Stimulated activated naive B cell treated with anti-CD40 and anti-IgM and Interleukin-4, amounts not matched to agents 10 μg/mL and 1 μg/mL and 100 μg/mL, for 72 hours (primary cell): ENCODE measurements around the gene UBE2S.
"Not testable (repeated sequence)": the region's sequence is repeated elsewhere in the genome, so short reads cannot be mapped to it uniquely, and the experiment has no call there.

Experiments
- ATAC-seq, 2 donors: fragments of 150-1000 bp; cut with Tn5 transposase; replicated peaks; 2 replicates each; pipeline ENCODE4 v1.10.0; 2021; ENCODE audit warnings: moderate library complexity in 1 of 2
- DNase-seq: peaks from one replicate; pipeline ENCODE4 v3.0.0; 2021
- H3K27ac Mint-ChIP-seq: one replicate; pipeline ENCODE4 v1.8.0; 2022; ENCODE audit warnings: mild to moderate bottlenecking, mixed read lengths
- H3K27me3 Mint-ChIP-seq, 2 donors: one replicate each; pipeline ENCODE4 v1.8.0; 2022; ENCODE audit warnings: mixed read lengths in 2 of 2
- H3K36me3 Mint-ChIP-seq, 2 donors: one replicate each; pipeline ENCODE4 v1.8.0; 2022; ENCODE audit warnings: mixed read lengths in 2 of 2, mild to moderate bottlenecking in 1 of 2
- H3K4me1 Mint-ChIP-seq, 2 donors: one replicate each; pipeline ENCODE4 v1.8.0; 2022; ENCODE audit warnings: mixed read lengths in 2 of 2, mild to moderate bottlenecking in 1 of 2
- H3K4me3 Mint-ChIP-seq, 2 donors: one replicate each; pipeline ENCODE4 v1.8.0; 2022; ENCODE audit warnings: mild to moderate bottlenecking in 2 of 2, mixed read lengths in 2 of 2, moderate library complexity in 1 of 2
- H3K9me3 Mint-ChIP-seq, 2 donors: one replicate each; pipeline ENCODE4 v1.8.0; 2022; ENCODE audit warnings: mixed read lengths in 2 of 2, mild to moderate bottlenecking in 1 of 2

Gene UBE2S

DNA sequence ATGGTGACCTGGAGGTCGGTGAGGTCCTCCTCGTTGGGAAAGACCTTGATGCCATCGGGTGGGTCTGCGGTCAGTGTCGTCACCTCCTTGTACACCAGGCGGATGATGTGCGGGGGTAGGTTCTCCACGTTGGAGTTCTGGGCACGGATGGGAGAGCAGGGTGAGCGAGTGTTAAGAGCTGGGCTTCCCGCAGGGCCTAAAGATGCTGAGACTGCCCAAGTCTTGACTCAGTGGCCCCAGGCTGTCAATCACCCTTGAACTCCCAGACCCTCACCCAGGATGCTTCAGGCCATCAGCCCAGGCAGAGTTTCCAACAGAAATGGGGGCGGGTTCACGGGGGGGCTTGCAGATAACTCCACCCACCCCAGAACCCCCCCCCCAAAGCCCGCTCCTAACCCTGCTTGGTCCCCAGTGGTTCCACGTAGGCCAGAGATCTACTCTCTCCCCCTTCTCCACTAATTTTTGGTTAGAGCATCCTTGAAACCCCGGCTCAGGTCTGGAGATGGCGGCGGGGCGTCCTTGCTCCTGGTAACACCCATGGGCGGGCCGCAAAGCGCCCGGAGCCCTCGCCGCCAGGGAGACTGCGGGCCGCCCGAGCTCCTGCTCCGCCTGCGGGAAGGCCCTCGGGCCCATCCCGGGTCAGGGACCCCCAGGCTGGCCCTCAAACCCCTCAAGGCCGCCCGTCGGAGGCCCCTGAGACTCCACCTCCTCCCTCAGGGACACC is 600 bp downstream of the UBE2S start:
- H3K27ac Mint-ChIP-seq = peak overlapping the region; percentile 100
- H3K9me3 Mint-ChIP-seq = peaks cover 4 to 11% of the 10 kb centered on the region in 2 donors
- peaks cover 22 to 36% of the 10 kb centered on the region in 2 donors for H3K4me1 Mint-ChIP-seq
- DNase-seq = no peak
- peaks cover 22 to 37% of the 10 kb centered on the region in 2 donors for H3K36me3 Mint-ChIP-seq
- no peaks in the 10 kb centered on the region for H3K27me3 Mint-ChIP-seq
- H3K4me3 Mint-ChIP-seq = peak overlapping the region; percentile 96
- ATAC-seq = peak; percentile 10 to 11

DNA sequence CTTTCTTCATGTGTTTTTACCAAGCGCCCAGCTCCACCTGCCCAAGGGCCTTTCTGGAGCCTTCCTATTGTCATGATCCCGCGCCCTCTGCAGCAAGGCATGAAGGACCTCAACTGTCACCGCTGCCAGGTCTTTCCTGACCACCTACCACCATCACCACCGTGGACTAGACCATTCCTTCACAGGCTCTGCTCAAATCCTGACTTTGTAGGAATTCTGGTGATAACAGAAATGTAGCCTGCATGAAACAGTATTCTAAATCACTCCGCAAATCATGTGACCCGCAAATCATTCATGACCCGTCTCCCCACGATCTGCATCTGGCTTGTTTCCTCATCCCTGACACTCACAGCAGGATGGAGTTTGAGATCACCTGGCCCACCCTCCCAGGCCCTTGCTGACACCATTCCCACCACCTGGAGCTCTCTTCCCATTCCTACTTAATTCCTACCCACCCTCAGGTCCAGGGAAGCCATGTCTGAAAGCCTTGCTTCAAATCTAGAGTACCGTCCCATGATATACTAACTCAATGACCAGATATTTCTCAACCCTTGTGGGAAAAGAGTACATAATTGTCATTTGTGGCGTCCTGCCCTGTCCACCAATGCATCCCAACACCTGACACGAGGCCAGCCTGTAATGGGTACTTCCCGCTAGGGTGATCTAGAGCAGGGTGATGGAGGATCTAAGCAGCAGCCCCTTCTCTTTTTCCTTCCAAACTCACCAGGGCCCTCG is 1.3 kb downstream of the UBE2S start:
- peak overlapping the region; percentile 100 for H3K27ac Mint-ChIP-seq
- peaks cover 22 to 36% of the 10 kb centered on the region in 2 donors for H3K4me1 Mint-ChIP-seq
- no peaks in the 10 kb centered on the region for H3K27me3 Mint-ChIP-seq
- ATAC-seq (no peak), DNase-seq (no peak)
- H3K36me3 Mint-ChIP-seq = peaks cover 25 to 41% of the 10 kb centered on the region in 2 donors
- peak overlapping the region; percentile 96 for H3K4me3 Mint-ChIP-seq
- H3K9me3 Mint-ChIP-seq = peaks cover 4 to 11% of the 10 kb centered on the region in 2 donors

DNA sequence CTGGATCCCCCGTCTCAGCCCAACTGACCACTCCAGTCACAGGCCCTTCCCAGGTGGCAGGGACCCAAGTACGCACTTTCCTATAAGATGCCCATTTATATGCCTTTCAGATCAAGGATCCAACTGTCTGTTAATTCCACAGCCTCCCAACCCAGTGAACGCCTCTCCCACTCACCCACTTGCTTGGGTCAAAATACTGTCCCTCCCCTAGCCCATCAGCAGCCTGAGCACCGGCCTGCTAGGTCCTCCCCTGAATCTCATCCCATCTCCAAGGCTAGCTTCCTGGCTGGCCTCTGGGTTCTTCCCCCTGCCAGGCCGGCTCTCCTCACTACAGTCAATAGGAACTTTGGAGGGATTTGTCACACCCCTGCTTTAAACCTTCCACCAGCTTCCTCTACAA is 1.9 kb downstream of the UBE2S start:
- DNase-seq = no peak
- Mint-ChIP-seq H3K27ac (peak overlapping the region; percentile 75), H3K4me3 (peak overlapping the region in 1 of 2 donors; percentile 96), H3K27me3 (no peaks in the 10 kb centered on the region), H3K4me1 (peaks cover 22 to 36% of the 10 kb centered on the region in 2 donors), H3K36me3 (peaks cover 28 to 45% of the 10 kb centered on the region in 2 donors), H3K9me3 (peaks cover 4 to 11% of the 10 kb centered on the region in 2 donors)
- no peak for ATAC-seq

DNA sequence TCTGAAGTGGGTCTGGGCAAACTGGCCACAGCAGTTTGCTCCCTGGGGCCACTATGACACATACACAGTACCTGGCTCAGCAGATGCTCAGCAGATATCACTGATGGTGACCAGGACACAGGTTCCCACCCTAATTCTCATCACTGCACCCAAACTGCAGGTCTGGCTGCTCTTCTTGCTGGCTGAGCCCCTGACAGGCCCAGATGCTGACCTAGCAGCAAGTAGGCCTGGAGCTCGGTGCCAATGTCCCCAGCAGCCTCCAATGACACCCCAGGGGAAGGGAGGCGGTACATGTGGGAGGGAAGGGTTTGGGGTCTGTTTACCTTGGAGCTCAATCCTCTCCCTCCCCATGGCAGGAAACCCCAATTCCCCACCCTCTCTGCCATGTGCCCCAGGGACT is 5.1 kb downstream of the UBE2S start:
- Mint-ChIP-seq H3K27me3 (no peaks in the 10 kb centered on the region), H3K27ac (no peak overlapping the region), H3K36me3 (peaks cover 27 to 55% of the 10 kb centered on the region in 2 donors), H3K9me3 (no peaks in the 10 kb centered on the region), H3K4me1 (peaks cover 17 to 33% of the 10 kb centered on the region in 2 donors), H3K4me3 (no peak overlapping the region)
- no peak for ATAC-seq
- DNase-seq = no peak

DNA sequence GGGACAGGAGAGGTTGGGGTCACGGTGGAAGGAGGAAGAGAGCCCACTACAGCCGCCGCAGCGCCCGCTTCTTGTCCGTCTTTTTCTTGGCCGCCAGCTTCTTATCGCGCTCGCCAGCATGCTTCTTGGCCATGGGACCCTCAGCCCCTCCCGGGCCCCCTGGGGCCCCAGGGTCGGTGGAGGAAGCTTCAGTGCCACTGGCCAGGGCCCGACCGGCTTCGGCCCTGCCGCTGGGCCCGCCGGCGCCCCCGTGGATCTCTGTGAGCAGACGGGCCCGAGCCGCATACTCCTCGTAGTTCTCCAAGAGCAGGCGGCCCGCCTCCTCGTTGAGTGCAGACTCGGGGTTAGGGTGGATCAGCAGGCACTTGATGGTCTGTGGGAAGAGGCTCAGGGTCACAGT is 6.2 kb downstream of the UBE2S start:
- not testable (repeated sequence) for H3K27me3 Mint-ChIP-seq, H3K9me3 Mint-ChIP-seq, H3K4me3 Mint-ChIP-seq, DNase-seq, H3K27ac Mint-ChIP-seq, ATAC-seq
- H3K36me3 Mint-ChIP-seq = peaks cover 22 to 50% of the 10 kb centered on the region in 2 donors
- peaks cover 12 to 26% of the 10 kb centered on the region in 2 donors for H3K4me1 Mint-ChIP-seq

DNA sequence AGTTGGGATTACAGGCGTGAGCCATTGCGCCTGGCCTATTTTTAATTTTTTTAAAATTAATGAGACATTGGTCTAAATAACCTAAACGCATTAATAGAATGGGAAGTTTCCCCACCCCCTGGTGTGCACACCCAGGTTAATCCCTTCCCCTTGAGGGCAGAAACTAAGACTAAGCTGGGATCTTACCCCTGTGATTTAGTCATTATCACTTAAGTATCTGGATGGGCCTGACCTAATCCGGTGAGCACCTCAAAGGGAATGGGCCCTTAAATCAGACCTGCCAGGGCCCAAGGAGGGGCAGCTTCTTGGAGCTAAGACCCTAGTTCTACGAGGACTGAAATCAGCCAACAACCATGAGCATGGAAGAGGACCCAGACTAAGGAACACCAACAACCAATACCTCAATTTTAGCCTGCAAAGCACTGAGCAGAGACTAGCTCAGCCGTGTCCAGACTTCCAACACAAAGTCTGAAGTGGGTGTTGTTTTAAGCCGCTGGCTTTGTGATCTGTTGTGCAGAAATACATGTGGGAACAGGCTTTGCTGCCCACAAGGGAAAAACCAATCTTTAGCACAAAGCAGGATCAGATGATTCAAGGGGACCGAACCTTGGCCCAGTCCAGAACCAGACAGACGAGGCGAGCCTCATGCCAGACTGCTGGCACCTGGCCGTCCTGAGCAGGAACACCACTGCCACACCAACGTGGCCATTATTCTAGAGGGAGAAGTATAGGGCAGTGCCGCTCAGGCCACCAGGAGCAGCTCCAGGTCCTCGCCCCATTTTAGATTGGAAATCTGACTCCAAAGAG is 7.1 kb downstream of the UBE2S start:
- peak overlapping the region; percentile 17 for H3K27ac Mint-ChIP-seq
- ATAC-seq = no peak
- H3K36me3 Mint-ChIP-seq = peaks cover 13 to 41% of the 10 kb centered on the region in 2 donors
- H3K27me3 Mint-ChIP-seq = no peaks in the 10 kb centered on the region
- no peak overlapping the region for H3K4me3 Mint-ChIP-seq
- no peaks in the 10 kb centered on the region for H3K9me3 Mint-ChIP-seq
- H3K4me1 Mint-ChIP-seq = peaks cover 4 to 17% of the 10 kb centered on the region in 2 donors
- no peak for DNase-seq

DNA sequence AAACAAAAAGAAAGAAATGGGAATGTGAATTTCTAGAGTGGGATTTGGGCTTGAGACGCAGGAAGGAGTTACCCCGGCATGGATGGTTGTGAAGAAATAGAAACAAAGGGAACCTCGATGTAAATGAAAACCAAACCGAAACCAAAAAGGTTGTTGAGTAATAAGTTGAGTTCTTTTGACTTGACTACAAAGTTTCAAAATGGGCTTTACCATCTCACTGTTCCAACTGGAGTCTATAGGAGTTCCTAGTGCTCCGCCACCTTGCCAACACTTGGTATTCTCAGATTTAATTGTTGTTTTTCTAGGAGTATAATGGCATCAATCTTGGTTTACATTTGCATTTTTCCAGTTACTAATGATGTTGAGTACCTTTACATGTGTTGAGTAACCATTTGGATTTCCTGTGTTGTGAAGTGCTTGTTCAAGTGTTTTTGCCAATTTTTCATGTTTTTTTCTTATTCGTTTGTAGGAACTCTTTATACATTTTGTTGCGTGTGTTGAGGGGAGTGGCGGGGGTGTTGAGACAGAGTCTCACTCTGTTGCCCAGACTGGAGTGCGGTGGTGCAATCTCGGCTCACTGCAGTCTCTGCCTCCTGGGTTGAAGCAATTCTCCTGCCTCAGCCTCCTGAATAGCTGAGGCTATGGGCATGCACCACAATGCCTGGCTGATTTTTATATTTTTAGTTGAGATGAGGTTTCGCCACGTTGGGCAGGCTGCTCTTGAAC is 9.2 kb downstream of the UBE2S start:
- peak in 1 of 2 donors; percentile 34 for ATAC-seq
- no peaks in the 10 kb centered on the region for H3K9me3 Mint-ChIP-seq
- peak overlapping the region; percentile 17 for H3K27ac Mint-ChIP-seq
- DNase-seq = no peak
- no peak overlapping the region for H3K4me3 Mint-ChIP-seq
- H3K36me3 Mint-ChIP-seq = peaks cover 12 to 38% of the 10 kb centered on the region in 2 donors
- H3K4me1 Mint-ChIP-seq = peaks cover 3 to 14% of the 10 kb centered on the region in 2 donors
- H3K27me3 Mint-ChIP-seq = no peaks in the 10 kb centered on the region

DNA sequence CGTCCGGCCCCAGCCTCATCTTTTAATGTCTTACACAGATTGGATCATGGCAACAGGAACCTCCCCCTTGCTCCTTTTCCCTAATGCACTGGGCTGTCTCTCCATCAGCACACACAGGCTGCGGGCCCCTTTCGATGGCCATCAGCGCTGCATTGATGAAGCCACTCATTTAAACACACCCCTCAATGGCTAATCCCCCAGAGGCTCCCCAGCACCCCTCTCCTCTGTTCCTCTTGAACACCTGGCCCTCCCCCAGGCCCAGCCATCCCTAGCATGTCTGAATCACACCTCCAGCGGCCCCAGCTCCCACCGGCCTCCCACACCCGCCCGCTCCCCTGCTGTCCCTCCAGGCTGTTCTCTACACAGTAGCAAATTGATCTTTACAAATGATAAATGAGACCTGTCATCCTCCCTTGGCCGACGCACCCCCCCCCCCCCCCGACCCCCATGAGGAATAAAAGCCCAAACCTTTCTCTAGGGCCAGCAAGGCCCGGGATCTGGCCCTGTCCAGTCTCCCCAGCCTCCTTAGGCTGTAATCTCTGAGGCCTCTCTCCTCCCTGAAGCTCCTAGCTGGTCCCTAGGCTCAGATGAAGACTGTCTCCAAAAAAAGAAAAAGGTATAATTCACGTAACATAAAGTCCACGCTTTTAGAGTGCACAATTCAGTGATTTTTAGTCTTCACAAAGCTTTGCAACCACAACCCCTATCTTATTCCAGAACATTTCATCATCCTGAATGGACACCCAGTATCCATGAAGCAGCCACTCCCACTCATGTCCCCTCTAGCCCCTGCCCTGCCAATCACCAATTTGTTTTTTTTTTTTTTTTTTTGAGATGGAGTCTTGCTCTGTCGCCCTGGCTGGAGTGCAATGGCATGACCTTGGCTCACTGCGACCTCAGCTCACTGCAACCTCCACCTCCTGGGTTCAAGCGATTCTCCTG is 14.5 kb downstream of the UBE2S start:
- H3K27ac Mint-ChIP-seq = peak overlapping the region; percentile 90
- H3K4me1 Mint-ChIP-seq = peaks cover 19 to 40% of the 10 kb centered on the region in 2 donors
- H3K4me3 Mint-ChIP-seq = no peak overlapping the region

DNA sequence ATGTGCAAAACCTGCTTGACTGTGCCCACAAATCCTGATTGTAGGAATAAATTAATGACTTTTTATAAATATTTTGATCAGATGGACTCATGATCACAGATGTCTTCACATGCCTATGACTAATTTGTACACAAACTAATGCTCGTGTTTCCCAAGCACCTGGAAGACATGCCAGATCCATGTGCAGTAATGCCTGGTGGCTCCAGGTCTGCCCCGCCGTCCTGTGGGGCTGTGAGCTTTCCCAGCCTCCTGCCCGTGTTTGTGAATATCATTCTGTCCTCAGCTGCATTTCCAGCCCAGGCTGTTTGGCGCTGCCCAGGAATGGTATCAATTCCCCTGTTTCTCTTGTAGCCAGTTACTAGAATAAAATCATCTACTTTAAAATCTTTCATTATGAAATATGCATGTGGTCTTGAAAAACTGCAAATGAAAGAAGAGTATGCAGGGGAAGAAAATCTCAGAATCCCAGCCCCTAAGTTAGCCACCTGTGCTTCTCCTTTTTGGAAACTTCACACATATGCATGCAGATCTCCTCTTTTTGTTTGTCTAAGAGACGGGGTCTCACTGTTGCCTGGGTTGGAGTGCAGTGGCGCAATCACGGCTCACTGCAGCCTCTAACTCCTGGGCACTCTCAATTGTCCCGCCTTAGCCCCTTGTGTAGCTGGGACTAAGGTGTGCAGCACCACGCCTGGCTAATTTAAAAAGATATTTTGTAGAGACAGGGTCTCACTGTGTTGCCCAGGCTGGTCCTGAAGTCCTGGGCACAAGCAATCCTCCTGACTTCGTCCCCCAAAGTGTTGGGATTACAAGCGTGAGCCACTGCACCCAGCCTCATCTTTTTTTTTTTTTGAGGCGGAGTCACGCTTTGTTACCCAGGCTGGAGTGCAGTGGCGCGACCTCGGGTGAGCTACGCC is 15.6 kb downstream of the UBE2S start:
- H3K27me3 Mint-ChIP-seq = no peaks in the 10 kb centered on the region
- DNase-seq (no peak), ATAC-seq (peak in 1 of 2 donors; percentile 15)
- peaks cover 29 to 50% of the 10 kb centered on the region in 2 donors for H3K36me3 Mint-ChIP-seq
- H3K9me3 Mint-ChIP-seq = no peaks in the 10 kb centered on the region
- H3K27ac Mint-ChIP-seq = peak overlapping the region; percentile 65
- no peak overlapping the region for H3K4me3 Mint-ChIP-seq
- H3K4me1 Mint-ChIP-seq = peaks cover 24 to 50% of the 10 kb centered on the region in 2 donors

More for the DNA sequence above, 14.5 kb downstream of the UBE2S start:
- Mint-ChIP-seq H3K27me3 (no peaks in the 10 kb centered on the region), H3K9me3 (no peaks in the 10 kb centered on the region), H3K36me3 (peaks cover 23 to 43% of the 10 kb centered on the region in 2 donors)
- no peak for DNase-seq
- ATAC-seq = peak in 1 of 2 donors; percentile 11

DNA sequence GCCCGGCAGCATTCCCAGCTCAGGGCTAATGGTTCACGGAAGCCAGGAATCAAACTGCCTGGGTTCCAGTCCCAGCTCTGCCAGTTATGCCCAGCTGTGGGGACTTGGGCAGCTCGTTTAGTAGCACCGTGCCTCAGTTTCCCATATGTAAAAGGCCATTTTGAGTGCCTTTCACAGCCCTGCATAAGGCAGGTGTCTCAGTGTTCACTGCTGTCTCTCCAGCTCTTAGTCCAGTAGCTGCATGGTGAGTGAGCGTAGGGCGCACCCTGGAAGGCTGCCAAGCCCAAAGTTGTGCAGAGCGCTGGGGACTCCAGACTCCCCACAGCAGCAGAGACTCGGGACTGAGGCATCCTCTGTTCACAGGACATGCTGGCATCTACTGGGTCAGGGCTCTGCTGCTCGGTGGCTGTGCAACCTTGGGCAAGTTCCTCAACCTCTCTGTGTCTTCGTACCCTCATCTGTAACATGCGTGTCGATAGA is 16.4 kb downstream of the UBE2S start:
- no peak overlapping the region for H3K27ac Mint-ChIP-seq
- no peaks in the 10 kb centered on the region for H3K9me3 Mint-ChIP-seq
- peaks cover 36 to 57% of the 10 kb centered on the region in 2 donors for H3K36me3 Mint-ChIP-seq
- peaks cover 28 to 57% of the 10 kb centered on the region in 2 donors for H3K4me1 Mint-ChIP-seq
- H3K27me3 Mint-ChIP-seq = no peaks in the 10 kb centered on the region
- ATAC-seq (peak in 1 of 2 donors; percentile 8), DNase-seq (no peak)
- H3K4me3 Mint-ChIP-seq = no peak overlapping the region

DNA sequence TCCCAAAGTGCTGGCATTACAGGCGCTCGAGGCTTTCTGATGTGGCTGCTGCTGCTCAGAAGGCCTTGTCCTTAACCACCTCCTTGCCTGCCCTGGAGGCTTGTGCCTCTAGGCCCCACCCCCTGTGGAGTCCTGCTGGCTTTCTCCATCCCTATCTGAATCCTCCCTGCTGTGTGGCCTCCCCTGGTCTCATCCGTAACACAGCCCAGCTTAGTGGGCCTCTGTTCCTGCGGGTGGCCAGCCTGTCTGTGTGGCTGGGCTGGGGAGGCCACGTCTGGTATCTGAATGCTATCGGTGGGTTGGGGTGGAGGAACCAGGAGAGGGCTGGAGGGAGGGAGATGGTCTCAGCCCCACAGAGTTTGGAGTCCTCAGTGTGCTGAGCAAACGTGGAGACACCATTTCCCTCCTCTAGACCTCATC is 17.1 kb downstream of the UBE2S start:
- Mint-ChIP-seq H3K4me1 (peaks cover 33 to 57% of the 10 kb centered on the region in 2 donors), H3K9me3 (no peaks in the 10 kb centered on the region), H3K36me3 (peaks cover 43 to 64% of the 10 kb centered on the region in 2 donors), H3K27me3 (no peaks in the 10 kb centered on the region), H3K4me3 (no peak overlapping the region), H3K27ac (peak overlapping the region; percentile 87)
- DNase-seq (no peak), ATAC-seq (no peak)
